Heart right ventricle (tissue), 16 donors: ENCODE data around the gene TSPAN6. TPM values are rescaled to one million over a fixed set of nuclear protein-coding genes. Genes with fewer than 3 reads are reported as not detected.

Experiments
- ATAC-seq, 8 donors: fragments of 200-7000 bp; cut with Tn5 transposase; one replicate each; pipeline ENCODE4 v1.9.1; 2020; ENCODE audit warnings: mild to moderate bottlenecking in 8 of 8, moderate library complexity in 8 of 8, moderate number of reproducible peaks in 1 of 8
- DNase-seq, 2 donors: peaks; one replicate each; pipeline ENCODE4 v3.0.0-alpha.2; 2020
- H3K27ac ChIP-seq, 10 donors: fragments of 200-600 bp; sonication (generic) in 2 of 10; one replicate each; pipeline versions ENCODE4 v1.5.0 to v1.8.0; 2020 to 2022; ENCODE audit warnings: mild to moderate bottlenecking in 3 of 10
- H3K27me3 ChIP-seq, 7 donors: fragments of 200-600 bp; one replicate each; pipeline ENCODE4 v1.8.0; 2021 to 2022; ENCODE audit warnings: mild to moderate bottlenecking in 2 of 7
- H3K36me3 ChIP-seq, 9 donors: fragments of 200-600 bp; sonication (generic) in 1 of 9; one replicate each; pipeline versions ENCODE4 v1.5.0 to v1.8.0; 2020 to 2022; ENCODE audit warnings: mild to moderate bottlenecking in 2 of 9
- H3K4me1 ChIP-seq, 9 donors: fragments of 200-600 bp; sonication (generic) in 1 of 9; one replicate each; pipeline versions ENCODE4 v1.5.0 to v1.8.0; 2020 to 2022; ENCODE audit warnings: mild to moderate bottlenecking in 4 of 9
- H3K4me3 ChIP-seq, 10 donors: fragments of 200-600 bp; sonication (generic) in 2 of 10; one replicate each; pipeline versions ENCODE4 v1.5.0 to v1.8.0; 2020 to 2022; ENCODE audit warnings: mild to moderate bottlenecking in 7 of 10, moderate library complexity in 2 of 10
- H3K9me3 ChIP-seq, 11 donors: fragments of 200-600 bp in 10 of 11; sonication (generic) in 2 of 11; one replicate each; pipeline versions ENCODE4 v1.5.0 to v1.8.0; 2013 to 2022; ENCODE audit warnings: mild to moderate bottlenecking in 2 of 11, control low read depth in 1 of 11, moderate library complexity in 1 of 11
- CTCF ChIP-seq, 9 donors: fragments of 200-600 bp; sonication (generic) in 2 of 9; IDR thresholded peaks; one replicate each; pipeline versions ENCODE4 v1.5.0 to v1.8.0; 2021 to 2022; ENCODE audit warnings: antibody characterized with exemption in 9 of 9, mild to moderate bottlenecking in 5 of 9, moderate library complexity in 1 of 9
- WGBS, 2 donors: extraction: QIAGEN DNeasy Blood & Tissue Kit; methylation state at CpG; one replicate each; pipeline ENCODE4 v1.1.7; 2013; ENCODE audit warnings: inconsistent platforms in 1 of 2; 5-methylcytosine and 5-hydroxymethylcytosine counted together
- intact Hi-C, 10 donors: fragments of 100-400 bp; cut with DNase I; formaldehyde crosslinking; loops; one replicate each; pipeline versions ENCODE4 v1.11.1 to v1.14.2; 2022
- polyA plus RNA-seq, 2 donors: library from polyadenylated mRNA; stranded (reverse); fragments of 200-250 nt; gene quantifications; one replicate each; pipeline ENCODE4 v1.2.3, GENCODE V29; 2013
- total RNA-seq, 10 donors: library from RNA; stranded (reverse); fragmentation: NEBNext Ultra II Directional in 3 of 10; extraction: Animal tissue kit (Norgen Biotek cat#: 25700) in 3 of 10; gene quantifications; one replicate each; pipeline versions ENCODE4 v1.2.1 to v1.2.4, GENCODE V29; 2021 to 2023
- donor health status: Arrhythmogenic right ventricular cardiomyopathy.
- donor health status: ischemic (EF 13 %, LVEDD 7.1; RV severe dilation, severe dysfunction).
- donor health status: healthy with polysubstance abuse.
- donor health status: DM: no; HTN: yes; CAD: no.
- donor health status: DM: no; HTN: no; CAD: no.
- donor health status: ischemic (EF 25% LVEDD 6.9; RV normal size, moderate dysfunction).
- donor health status: ischemic (EF 25% LVEDD 5.7; RV mildly dilated, moderate dysfunction).
- donor health status: healthy.
- donor health status: DM: yes; HTN: yes; CAD: no.
- donor health status: Ischemic cardiomyopathy.
- donor health status: ischemic (EF 35%, LVEDD 5.7; RV mildly dilated, moderate dysfunction).
- donor health status: nonischemic (EF 11% LVEDD 7.7; RV severe dilation, severe dysfunction).
- donor health status: DM: yes; HTN: yes; CAD: no.
- donor health status: PGD.
- donor health status: ischemic (EF 29% LVEDD 5.4; RV normal size, mild dysfunction).
- donor health status: nonischemic (EF 23%, LVEDD 6.1; RV moderate dilation, normal function).

TSPAN6 gene
- total and polyA plus RNA-seq, 12 donors, result 3.0 to 8.6 (median 5.5) TPM

- ATAC-seq, result peak in 2 of 8 donors; percentile 16 to 38
- Histone ChIP-seq H3K36me3 (peaks cover 0 to 8% (median 0%) of the 10 kb centered on the region in 9 donors), H3K27me3 (peaks cover 0 to 72% (median 0%) of the 10 kb centered on the region in 7 donors), H3K27ac (no peak overlapping the region), H3K4me3 (no peak overlapping the region), H3K9me3 (no peaks in the 10 kb centered on the region), H3K4me1 (peaks cover 0 to 14% (median 0%) of the 10 kb centered on the region in 9 donors)
- WGBS, 2 donors, result 6 to 25% methylated on average over 2 of the region's 2 CpGs
- intact Hi-C loops, result loop anchor here in 1 of 10 donors (5.0 kb wide), 1 partner anchor 93 kb away; no protein-coding TSS in a partner anchor
- DNase-seq, result no peak
- TF ChIP-seq CTCF (IDR thresholded peaks at IDR 0.05), result no peak
Measured at GRCh38 chrX:100674705-100675104, 38.1 kb upstream of the TSPAN6 start.

GRCh38 chrX:100673397-100673953, 36.9 kb upstream of the TSPAN6 start:
- WGBS, 2 donors, result 78 to 81% methylated on average over 3 of the region's 3 CpGs
- Histone ChIP-seq H3K4me3 (no peak overlapping the region), H3K27me3 (peaks cover 0 to 64% (median 0%) of the 10 kb centered on the region in 7 donors), H3K9me3 (no peaks in the 10 kb centered on the region), H3K36me3 (peaks cover 0 to 8% (median 0%) of the 10 kb centered on the region in 9 donors), H3K4me1 (peaks cover 0 to 14% (median 0%) of the 10 kb centered on the region in 9 donors), H3K27ac (no peak overlapping the region)
- ATAC-seq (no peak), DNase-seq (no peak)
- intact Hi-C loops, result loop anchor here in 1 of 10 donors (5.0 kb wide), 1 partner anchor 94 kb away; no protein-coding TSS in a partner anchor
- TF ChIP-seq CTCF (IDR thresholded peaks at IDR 0.05), result no peak

GRCh38 chrX:100672966-100673365, 36.4 kb upstream of the TSPAN6 start:
- Histone ChIP-seq H3K4me1 (peaks cover 0 to 14% (median 0%) of the 10 kb centered on the region in 9 donors), H3K27me3 (peaks cover 0 to 61% (median 0%) of the 10 kb centered on the region in 7 donors), H3K27ac (no peak overlapping the region), H3K9me3 (no peaks in the 10 kb centered on the region), H3K36me3 (peaks cover 0 to 8% (median 0%) of the 10 kb centered on the region in 9 donors), H3K4me3 (no peak overlapping the region)
- intact Hi-C loops, result loop anchor here in 1 of 10 donors (5.0 kb wide), 1 partner anchor 94 kb away; no protein-coding TSS in a partner anchor
- no peak for TF ChIP-seq CTCF (IDR thresholded peaks at IDR 0.05)
- ATAC-seq, result no peak
- 93% methylated on average over 3 of the region's 3 CpGs for WGBS, 2 donors
- DNase-seq, result no peak

- Histone ChIP-seq H3K27me3 (peaks cover 0 to 53% (median 0%) of the 10 kb centered on the region in 7 donors), H3K4me3 (no peak overlapping the region), H3K36me3 (peaks cover 0 to 8% (median 0%) of the 10 kb centered on the region in 9 donors), H3K9me3 (no peaks in the 10 kb centered on the region), H3K27ac (no peak overlapping the region), H3K4me1 (peaks cover 0 to 5% (median 0%) of the 10 kb centered on the region in 9 donors)
- 76 to 78% methylated on average over 2 of the region's 2 CpGs for WGBS, 2 donors
- TF ChIP-seq CTCF (IDR thresholded peaks at IDR 0.05), result no peak
- ATAC-seq (no peak), DNase-seq (no peak)
- intact Hi-C loops, result no loop called here
Measured at GRCh38 chrX:100663642-100664041, 27.0 kb upstream of the TSPAN6 start.
